ENCODE data around the gene EHMT1.

DNA sequence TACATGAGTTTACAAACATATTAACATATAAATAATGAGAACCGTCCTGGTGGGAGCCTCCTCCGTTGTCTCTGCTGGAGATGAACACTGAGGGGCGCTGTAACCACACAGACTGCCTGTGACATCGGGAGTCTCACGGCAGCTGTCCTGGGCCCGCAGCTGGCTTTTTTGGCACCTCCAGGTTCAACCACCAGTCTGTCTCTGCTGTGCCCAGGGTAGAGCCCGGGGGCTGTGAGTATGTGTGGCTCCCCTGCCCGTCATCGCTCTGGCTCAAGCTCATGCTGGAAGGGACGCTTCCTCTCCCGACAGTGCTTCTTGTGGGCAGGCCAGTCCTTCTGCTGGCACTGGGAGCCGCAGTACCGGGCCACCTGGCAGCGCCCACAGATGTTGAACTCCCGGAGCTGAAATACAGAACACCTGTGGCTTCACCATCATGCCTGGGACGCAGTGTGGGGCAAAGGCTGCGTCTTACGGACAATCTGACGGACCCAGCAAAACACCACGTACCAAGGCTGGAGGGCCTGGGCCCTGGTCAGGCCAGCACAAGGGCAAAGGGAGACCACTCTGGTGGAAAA lies 36.4 kb upstream of the EHMT1 start:
- TF ChIP-seq ETV6 (conservative IDR thresholded peaks at IDR 0.05 in 1 of 2, IDR thresholded peaks at IDR 0.05 in 1 of 2; ENCODE audit: borderline replicate concordance in 1 of 2, low read depth in 1 of 2), result no peak
- TF ChIP-seq, protein P1, sequence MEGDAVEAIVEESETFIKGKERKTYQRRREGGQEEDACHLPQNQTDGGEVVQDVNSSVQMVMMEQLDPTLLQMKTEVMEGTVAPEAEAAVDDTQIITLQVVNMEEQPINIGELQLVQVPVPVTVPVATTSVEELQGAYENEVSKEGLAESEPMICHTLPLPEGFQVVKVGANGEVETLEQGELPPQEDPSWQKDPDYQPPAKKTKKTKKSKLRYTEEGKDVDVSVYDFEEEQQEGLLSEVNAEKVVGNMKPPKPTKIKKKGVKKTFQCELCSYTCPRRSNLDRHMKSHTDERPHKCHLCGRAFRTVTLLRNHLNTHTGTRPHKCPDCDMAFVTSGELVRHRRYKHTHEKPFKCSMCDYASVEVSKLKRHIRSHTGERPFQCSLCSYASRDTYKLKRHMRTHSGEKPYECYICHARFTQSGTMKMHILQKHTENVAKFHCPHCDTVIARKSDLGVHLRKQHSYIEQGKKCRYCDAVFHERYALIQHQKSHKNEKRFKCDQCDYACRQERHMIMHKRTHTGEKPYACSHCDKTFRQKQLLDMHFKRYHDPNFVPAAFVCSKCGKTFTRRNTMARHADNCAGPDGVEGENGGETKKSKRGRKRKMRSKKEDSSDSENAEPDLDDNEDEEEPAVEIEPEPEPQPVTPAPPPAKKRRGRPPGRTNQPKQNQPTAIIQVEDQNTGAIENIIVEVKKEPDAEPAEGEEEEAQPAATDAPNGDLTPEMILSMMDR (IDR thresholded peaks at IDR 0.05 in 2 of 3, conservative IDR thresholded peaks at IDR 0.05 in 1 of 3; ENCODE audit: control insufficient read depth in 2 of 3, extremely low read depth in 1 of 3, insufficient read depth in 1 of 3, low read depth in 3 of 3, low read length in 3 of 3), result peak in 1 of 3 experiments; percentile 27; a peak in 1 of 6 replicates

Data from GM12878 (cell line).